A549 (cell line): ENCODE results near the gene OR1F1. TPM values are rescaled to one million over a fixed set of nuclear protein-coding genes. Genes with fewer than 3 reads are reported as not detected.
A peak's percentile ranks its signal among the peaks of the same experiment; 100 is the strongest.

ENCODE experiments used
- ATAC-seq, 2 experiments: fragments of 200-7000 bp in 1 of 2; fragments of >200 bp in 1 of 2; cut with Nextera tagmentation in 1 of 2; cut with Tn5 transposase in 1 of 2; 3 replicates each; pipeline versions ENCODE4 v1.8.0 to v1.9.1; 2018 to 2020; ENCODE audit warnings: mild to moderate bottlenecking in 1 of 2, moderate library complexity in 1 of 2
- CTCF ChIA-PET: fragments of 300-600 bp; sonication (Branson Sonifier 250); formaldehyde crosslinking; extraction: SDS; loops from one replicate; lab custom pipeline; 2021; ENCODE audit warnings: antibody characterized with exemption, inconsistent platforms; lab: Yijun Ruan, JAX
- POLR2A ChIA-PET: fragments of 350-600 bp; formaldehyde crosslinking; extraction: SDS; loops from one replicate; lab custom pipeline; 2021; ENCODE audit warnings: antibody characterized with exemption, inconsistent platforms; lab: Yijun Ruan, JAX
- DNase-seq, 2 experiments: peaks; one replicate each; pipeline versions ENCODE4 v3.0.0 to v3.0.0-alpha.2; 2011 to 2016; ENCODE audit warnings: low read depth in 1 of 2, low spot score in 1 of 2
- FAIRE-seq: peaks from 2 replicates; lab custom pipeline; 2011; peaks lifted over from hg19 to GRCh38; lab: Jason Lieb, UNC
- H3K27ac ChIP-seq, 2 experiments: fragments of >200 bp; sonication (Bioruptor Twin); formaldehyde crosslinking; 3 replicates each; pipeline ENCODE4 v1.5.1; 2016 to 2017
- H3K4me1 ChIP-seq: fragments of >200 bp; sonication (Bioruptor Twin); formaldehyde crosslinking; 3 replicates; pipeline ENCODE4 v1.6.1; 2016
- H3K4me2 ChIP-seq: fragments of >200 bp; sonication (Bioruptor Twin); formaldehyde crosslinking; 3 replicates; pipeline ENCODE4 v1.6.1; 2016
- H3K4me3 ChIP-seq: fragments of >200 bp; sonication (Bioruptor Twin); formaldehyde crosslinking; 3 replicates; pipeline ENCODE4 v1.5.1; 2016
- H3K9me3 ChIP-seq: fragments of >200 bp; sonication (Bioruptor Twin); formaldehyde crosslinking; 3 replicates; pipeline ENCODE4 v1.6.1; 2016
- BCL3 ChIP-seq: fragments of >200 bp; sonication (Bioruptor Twin); formaldehyde crosslinking; IDR thresholded peaks from 3 replicates; pipeline ENCODE4 v1.6.1; 2016
- CEBPB ChIP-seq, 2 experiments: fragments of >200 bp in 1 of 2; sonication (Bioruptor Twin) in 1 of 2; formaldehyde crosslinking in 1 of 2; IDR thresholded peaks; 2 replicates each; pipeline ENCODE4 v1.6.1; 2012 to 2016
- CHD2 ChIP-seq: fragments of 150-350 bp; IDR thresholded peaks from 2 replicates; pipeline ENCODE4 v1.6.1; 2014; ENCODE audit warnings: low read length; ENCODE audit not compliant: partially characterized antibody
- FOSL2 ChIP-seq, 2 experiments: fragments of 450-650 bp in 1 of 2; fragments of >200 bp in 1 of 2; sonication (Bioruptor Twin) in 1 of 2; formaldehyde crosslinking; IDR thresholded peaks; 2 replicates each; pipeline versions ENCODE4 v1.5.0 to v1.6.1; 2016 to 2020; ENCODE audit warnings: mild to moderate bottlenecking in 1 of 2, moderate library complexity in 1 of 2
- GATA3 ChIP-seq: IDR thresholded peaks from 2 replicates; pipeline ENCODE4 v1.6.1; 2012; ENCODE audit warnings: borderline replicate concordance
- JUN ChIP-seq, 2 experiments: fragments of >200 bp; sonication (Bioruptor Twin); formaldehyde crosslinking; IDR thresholded peaks; 2 replicates in 1 of 2; 3 replicates in 1 of 2; pipeline ENCODE4 v1.6.1; 2016 to 2017
- KDM1A ChIP-seq: fragments of 200-600 bp; sonication (generic); IDR thresholded peaks from 2 replicates; pipeline ENCODE4 v1.6.1; 2016; ENCODE audit warnings: low read depth, mild to moderate bottlenecking
- MAZ ChIP-seq: fragments of 150-350 bp; IDR thresholded peaks from 2 replicates; pipeline ENCODE4 v1.6.1; 2014; ENCODE audit warnings: antibody characterized with exemption, low read depth, low read length, borderline replicate concordance
- MYC ChIP-seq: IDR thresholded peaks from 2 replicates; pipeline ENCODE4 v1.6.1; 2012; ENCODE audit warnings: mild to moderate bottlenecking, inconsistent platforms, low read length, improper control_type of control experiment, borderline replicate concordance
- PBX3 ChIP-seq: IDR thresholded peaks from 2 replicates; pipeline ENCODE4 v1.6.1; 2012
- PHF8 ChIP-seq: fragments of 200-600 bp; sonication (generic); IDR thresholded peaks from 2 replicates; pipeline ENCODE4 v1.6.1; 2016; ENCODE audit warnings: low read depth, mild to moderate bottlenecking, antibody characterized with exemption, moderate library complexity, borderline replicate concordance
- POLR2A ChIP-seq: IDR thresholded peaks from 2 replicates; pipeline ENCODE4 v1.6.1; 2012; ENCODE audit warnings: mild to moderate bottlenecking, low read length
- RARB ChIP-seq: fragments of 250-450 bp; sonication (Bioruptor Pico); IDR thresholded peaks from 2 replicates; pipeline ENCODE4 v1.8.0; 2021; ENCODE audit warnings: mild to moderate bottlenecking, moderate library complexity
- RCOR1 ChIP-seq: fragments of 150-350 bp; IDR thresholded peaks from 2 replicates; pipeline ENCODE4 v1.6.1; 2014; ENCODE audit warnings: antibody characterized with exemption, low read length, low read depth
- RFX5 ChIP-seq: fragments of 450-650 bp; IDR thresholded peaks from 2 replicates; pipeline ENCODE4 v1.7.1; 2014; ENCODE audit warnings: antibody characterized with exemption, mild to moderate bottlenecking, moderate library complexity
- RNF2 ChIP-seq: fragments of 200-600 bp; sonication (generic); IDR thresholded peaks from 2 replicates; pipeline ENCODE4 v1.6.1; 2016; ENCODE audit warnings: low read depth, mild to moderate bottlenecking, antibody characterized with exemption, moderate library complexity, borderline replicate concordance
- SREBF2 ChIP-seq: fragments of 450-650 bp; IDR thresholded peaks from 2 replicates; pipeline ENCODE4 v1.6.1; 2014; ENCODE audit warnings: mild to moderate bottlenecking, moderate library complexity
- TP53 ChIP-seq: fragments of 250-450 bp; sonication (Bioruptor Pico); IDR thresholded peaks from 2 replicates; pipeline ENCODE4 v1.5.0; 2021; ENCODE audit warnings: mild to moderate bottlenecking, moderate library complexity
- ZC3H11A ChIP-seq: fragments of 450-650 bp; IDR thresholded peaks from 2 replicates; pipeline ENCODE4 v1.6.1; 2014; ENCODE audit warnings: antibody characterized with exemption, mild to moderate bottlenecking
- ZFP36 ChIP-seq: fragments of 450-650 bp; IDR thresholded peaks from 2 replicates; pipeline ENCODE4 v1.6.1; 2014; ENCODE audit warnings: borderline replicate concordance; ENCODE audit not compliant: partially characterized antibody
- WGBS: methylation state at CpG from one replicate; pipeline ENCODE4 v1.1.6; 2017; ENCODE audit errors: missing lambda C conversion rate; 5-methylcytosine and 5-hydroxymethylcytosine counted together
- polyA plus RNA-seq, 4 experiments: library from polyadenylated mRNA; depleted of rRNA in 3 of 4; stranded (reverse); fragments of >200 nt; fragmentation: RNase III in 1 of 4; extraction: RNeasy Plus Mini Kit Qiagen cat#74134 plus additional on column Dnase treatment in 1 of 4; gene quantifications; 2 replicates in 3 of 4; 3 replicates in 1 of 4; pipeline ENCODE4 v1.2.3, GENCODE V29; 2011 to 2017
- TF ChIP-seq, protein P1 (sequence below): fragments of 250-450 bp; sonication (Bioruptor Pico); IDR thresholded peaks from 2 replicates; pipeline ENCODE4 v1.5.0; 2021; ENCODE audit warnings: mild to moderate bottlenecking, moderate library complexity, borderline replicate concordance
- TF ChIP-seq, protein P2 (sequence below): fragments of 450-650 bp; IDR thresholded peaks from 2 replicates; pipeline ENCODE4 v1.6.1; 2014; ENCODE audit warnings: antibody characterized with exemption
- TF ChIP-seq, protein P3 (sequence below): IDR thresholded peaks from 2 replicates; pipeline ENCODE4 v1.6.1; 2012
- TF ChIP-seq, protein P4 (sequence below): IDR thresholded peaks from 2 replicates; pipeline ENCODE4 v1.6.1; 2012; ENCODE audit warnings: low read depth, borderline replicate concordance

Gene OR1F1
- polyA plus RNA-seq, 2 of the 4 experiments (the other 2 are of a cell fraction): 0.31 to 1.3 TPM

DNA sequence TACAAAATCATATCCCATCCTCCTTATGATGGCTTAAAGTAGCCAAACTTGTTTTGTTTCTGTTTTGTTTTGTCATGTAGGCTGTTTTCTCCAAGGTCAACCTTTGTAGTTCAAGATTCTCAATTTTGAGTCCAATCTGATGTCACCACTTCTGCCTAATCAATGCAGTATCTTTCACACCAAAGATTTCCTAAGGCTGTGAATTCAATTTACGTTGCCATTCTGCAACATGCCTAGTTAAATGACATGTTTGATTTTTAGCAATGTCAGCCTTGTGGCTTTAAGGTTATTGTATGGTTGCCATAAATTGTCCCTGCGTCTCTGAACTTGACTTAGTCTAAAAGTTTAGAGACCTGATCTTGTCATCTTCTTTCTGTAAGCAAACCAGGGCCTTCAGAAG, 32.8 kb upstream of the OR1F1 start (continued):
- no peak for TF ChIP-seq BCL3
- no peak for TF ChIP-seq GATA3
- TF ChIP-seq ZFP36: no peak
- TF ChIP-seq, protein P1, sequence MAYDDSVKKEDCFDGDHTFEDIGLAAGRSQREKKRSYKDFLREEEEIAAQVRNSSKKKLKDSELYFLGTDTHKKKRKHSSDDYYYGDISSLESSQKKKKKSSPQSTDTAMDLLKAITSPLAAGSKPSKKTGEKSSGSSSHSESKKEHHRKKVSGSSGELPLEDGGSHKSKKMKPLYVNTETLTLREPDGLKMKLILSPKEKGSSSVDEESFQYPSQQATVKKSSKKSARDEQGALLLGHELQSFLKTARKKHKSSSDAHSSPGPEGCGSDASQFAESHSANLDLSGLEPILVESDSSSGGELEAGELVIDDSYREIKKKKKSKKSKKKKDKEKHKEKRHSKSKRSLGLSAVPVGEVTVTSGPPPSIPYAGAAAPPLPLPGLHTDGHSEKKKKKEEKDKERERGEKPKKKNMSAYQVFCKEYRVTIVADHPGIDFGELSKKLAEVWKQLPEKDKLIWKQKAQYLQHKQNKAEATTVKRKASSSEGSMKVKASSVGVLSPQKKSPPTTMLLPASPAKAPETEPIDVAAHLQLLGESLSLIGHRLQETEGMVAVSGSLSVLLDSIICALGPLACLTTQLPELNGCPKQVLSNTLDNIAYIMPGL (CRISPR knock-in tag): no peak

DNA sequence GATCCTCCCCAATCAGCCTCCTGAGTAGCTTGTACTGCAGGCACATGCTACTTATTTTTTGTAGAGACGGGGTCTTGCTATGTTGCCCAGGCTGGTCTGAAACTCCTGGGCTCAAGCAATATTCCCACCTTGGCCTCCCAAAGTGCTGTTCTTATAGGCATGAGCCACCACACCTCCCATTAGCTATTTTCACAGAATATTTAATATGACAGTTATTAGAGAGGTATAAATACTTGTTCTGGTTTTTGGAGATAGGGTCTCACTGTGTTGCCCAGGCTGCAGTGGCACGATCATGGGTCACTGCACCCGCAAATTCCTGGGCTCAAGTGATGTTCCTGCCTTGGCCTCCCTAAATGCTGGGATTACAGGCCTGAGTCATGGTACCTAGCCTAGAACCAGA, 32.0 kb upstream of the OR1F1 start:
- no peaks in the 10 kb centered on the region for H3K4me1 ChIP-seq
- TF ChIP-seq GATA3 (no peak), RARB (CRISPR knock-in tag) (no peak), PHF8 (no peak), KDM1A (no peak), RCOR1 (no peak), MAZ (no peak), ZC3H11A (no peak), CHD2 (no peak), RFX5 (no peak)
- TF ChIP-seq, protein P2, sequence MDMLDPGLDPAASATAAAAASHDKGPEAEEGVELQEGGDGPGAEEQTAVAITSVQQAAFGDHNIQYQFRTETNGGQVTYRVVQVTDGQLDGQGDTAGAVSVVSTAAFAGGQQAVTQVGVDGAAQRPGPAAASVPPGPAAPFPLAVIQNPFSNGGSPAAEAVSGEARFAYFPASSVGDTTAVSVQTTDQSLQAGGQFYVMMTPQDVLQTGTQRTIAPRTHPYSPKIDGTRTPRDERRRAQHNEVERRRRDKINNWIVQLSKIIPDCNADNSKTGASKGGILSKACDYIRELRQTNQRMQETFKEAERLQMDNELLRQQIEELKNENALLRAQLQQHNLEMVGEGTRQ: no peak
- TF ChIP-seq, all 56 proteins: peak for 0
- Histone ChIP-seq H3K4me2 (no peak overlapping the region), H3K27ac (no peak overlapping the region), H3K9me3 (no peaks in the 10 kb centered on the region), H3K4me3 (no peak overlapping the region)
- ATAC-seq (no peak), DNase-seq (no peak), FAIRE-seq (no peak)
- ChIA-PET CTCF (interaction anchor here (2.1 to 4.7 kb wide), 3 partner anchors 10 to 26 kb away, joined by 12 to 36 read pairs (median 12); no protein-coding TSS in a partner anchor), POLR2A (no interaction called here)
- 93% methylated on average over 3 of the region's 3 CpGs for WGBS

- peak overlapping the region; percentile 95 for H3K4me3 ChIP-seq
- peak; percentile 81 to 98 for DNase-seq
- POLR2A ChIA-PET: interaction anchor here (0.9 to 5.8 kb wide), 7 partner anchors 8 to 129 kb away, joined by 4 to 43 read pairs (median 7); partner anchors contain the start of genes ZNF213 and ZNF263
- CTCF ChIA-PET: interaction anchor here (0.6 to 4.7 kb wide), 8 partner anchors 11 to 126 kb away, joined by 3 to 36 read pairs (median 7); no protein-coding TSS in a partner anchor
- H3K4me2 ChIP-seq: peak overlapping the region; percentile 100
- H3K4me1 ChIP-seq: no peaks in the 10 kb centered on the region
- WGBS: 3% methylated on average over 36 of the region's 59 CpGs
- ATAC-seq: peak; percentile 46 to 60
- no peak for FAIRE-seq
- no peaks in the 10 kb centered on the region for H3K9me3 ChIP-seq
- H3K27ac ChIP-seq: peak overlapping the region; percentile 89 to 96
- TF ChIP-seq, protein P3, sequence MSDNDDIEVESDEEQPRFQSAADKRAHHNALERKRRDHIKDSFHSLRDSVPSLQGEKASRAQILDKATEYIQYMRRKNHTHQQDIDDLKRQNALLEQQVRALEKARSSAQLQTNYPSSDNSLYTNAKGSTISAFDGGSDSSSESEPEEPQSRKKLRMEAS: peak; percentile 76
- TF ChIP-seq GATA3: 0 out of 2 replicates have a peak, but pooled peaks have one; percentile 4
- TF ChIP-seq POLR2A: no peak
- TF ChIP-seq JUN (IDR thresholded peaks at IDR 0.05): 0 out of 5 replicates have a peak, but pooled peaks have one; percentile 37 to 40
- TF ChIP-seq, protein P4, sequence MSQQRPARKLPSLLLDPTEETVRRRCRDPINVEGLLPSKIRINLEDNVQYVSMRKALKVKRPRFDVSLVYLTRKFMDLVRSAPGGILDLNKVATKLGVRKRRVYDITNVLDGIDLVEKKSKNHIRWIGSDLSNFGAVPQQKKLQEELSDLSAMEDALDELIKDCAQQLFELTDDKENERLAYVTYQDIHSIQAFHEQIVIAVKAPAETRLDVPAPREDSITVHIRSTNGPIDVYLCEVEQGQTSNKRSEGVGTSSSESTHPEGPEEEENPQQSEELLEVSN: peak; percentile 51; the same call in 1 of the 2 replicates
- TF ChIP-seq ZC3H11A: no peak
- TF ChIP-seq TP53 (CRISPR knock-in tag): 0 out of 2 replicates have a peak, but pooled peaks have one; percentile 1
- peak; percentile 52; the same call in 1 of the 2 replicates for TF ChIP-seq MYC
- TF ChIP-seq CEBPB (IDR thresholded peaks at IDR 0.05): peak in 1 of 2 experiments; percentile 49; a peak in 1 of 4 replicates
- no peak for TF ChIP-seq PHF8
- no peak for TF ChIP-seq FOSL2 (IDR thresholded peaks at IDR 0.05)
- TF ChIP-seq FOSL2 (CRISPR knock-in tag; IDR thresholded peaks at IDR 0.05): 0 out of 2 replicates have a peak, but pooled peaks have one; percentile 12
- no peak for TF ChIP-seq KDM1A
- 0 out of 2 replicates have a peak, but pooled peaks have one; percentile 17 for TF ChIP-seq RNF2
- no peak for TF ChIP-seq PBX3
- TF ChIP-seq, protein P1 (CRISPR knock-in tag): peak; percentile 29; the same call in 1 of the 2 replicates
- TF ChIP-seq SREBF2: peak; percentile 83
These were observed 30.6 kb upstream of the OR1F1 start for GRCh38 chr16:3157229-3158025.
